Spleen (tissue), 7 donors: ENCODE results near the gene TEX28.
"Not testable (repeated sequence)": the region's sequence is repeated elsewhere in the genome, so short reads cannot be mapped to it uniquely, and the experiment has no call there.

Experiments used
- CTCF ChIP-seq, 11 experiments: fragments of 200-600 bp in 7 of 11; fragments of 450-650 bp in 4 of 11; sonication (generic) in 4 of 11; IDR thresholded peaks in 8 of 11; conservative IDR thresholded peaks in 3 of 11; 1 replicate in 7 of 11; 2 replicates in 4 of 11; pipeline versions ENCODE4 v1.4.0 to v1.8.0; 2016 to 2021; ENCODE audit warnings: antibody characterized with exemption in 11 of 11, inconsistent platforms in 4 of 11, mild to moderate bottlenecking in 1 of 11
- POLR2A ChIP-seq, 3 donors: fragments of 450-650 bp; IDR thresholded peaks; one replicate each; pipeline ENCODE4 v1.5.1; 2017; ENCODE audit warnings: antibody characterized with exemption in 3 of 3, mild to moderate bottlenecking in 1 of 3
- POLR2AphosphoS5 ChIP-seq, 3 donors: sonication (generic); formaldehyde crosslinking; IDR thresholded peaks; one replicate each; pipeline ENCODE4 v1.5.1; 2017; ENCODE audit warnings: antibody characterized with exemption in 3 of 3
- donor health status: DM: no; HTN: no; CAD: no; lungs with moderate emphysema.
- donor health status: DM: no; HTN: no; CAD: no.
- donor health status: DM: no; HTN: no; CAD: no.

DNA sequence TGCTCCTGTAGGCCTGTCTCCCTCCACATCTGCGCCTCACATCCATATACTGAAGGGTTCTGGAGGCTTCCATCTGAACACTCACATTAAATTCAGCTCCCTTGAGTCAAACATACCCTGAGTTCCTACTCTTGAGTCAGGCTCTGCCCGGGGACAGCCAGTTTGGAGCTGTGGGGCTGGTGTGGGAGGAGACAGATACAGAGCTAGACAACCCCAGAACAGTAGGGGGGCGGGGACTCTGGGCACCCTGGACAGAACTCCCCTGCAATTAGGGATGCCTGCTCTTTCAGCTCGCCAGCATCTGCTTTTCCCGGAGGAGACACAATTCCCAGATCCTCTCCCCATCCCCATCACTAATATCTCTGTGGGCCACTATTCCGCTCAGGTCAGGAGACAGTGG is 69.6 kb downstream of the TEX28 start:
- TF ChIP-seq POLR2A (IDR thresholded peaks at IDR 0.05); CTCF (IDR thresholded peaks at IDR 0.05 in 8 of 11, conservative IDR thresholded peaks at IDR 0.05 in 3 of 11); POLR2AphosphoS5 (IDR thresholded peaks at IDR 0.05): not testable (repeated sequence)
